GM23338 (cell line): ENCODE measurements around the gene ZNF317. TPM values are rescaled to one million over a fixed set of nuclear protein-coding genes. Genes with fewer than 3 reads are reported as not detected.
A peak's percentile ranks its signal among the peaks of the same experiment; 100 is the strongest.

Source experiments
- ATAC-seq: fragments of 200-7000 bp; cut with Tn5 transposase; 3 replicates; pipeline ENCODE4 v1.9.1; 2020
- DNase-seq: peaks from one replicate; pipeline ENCODE4 v3.0.0-alpha.2; 2015; ENCODE audit warnings: low spot score
- H2AFZ ChIP-seq: fragments of 200-600 bp; sonication (generic); 2 replicates; pipeline ENCODE4 v1.8.0; 2016; ENCODE audit warnings: antibody characterized with exemption, mild to moderate bottlenecking, moderate library complexity
- H3F3A ChIP-seq: fragments of 200-600 bp; sonication (generic); replicated peaks from 2 replicates; pipeline ENCODE4 v1.8.0; 2017; ENCODE audit warnings: antibody characterized with exemption, mixed run types, low read depth
- H3K27ac ChIP-seq: fragments of 200-600 bp; sonication (generic); 2 replicates; pipeline ENCODE4 v1.6.1; 2016; ENCODE audit warnings: low read depth
- H3K27me3 ChIP-seq: fragments of 200-600 bp; sonication (generic); 2 replicates; pipeline ENCODE4 v1.8.0; 2016; ENCODE audit warnings: mild to moderate bottlenecking, mixed run types, moderate library complexity; ENCODE audit not compliant: insufficient read depth
- H3K36me3 ChIP-seq: fragments of 200-600 bp; sonication (generic); 2 replicates; pipeline ENCODE4 v1.8.0; 2016; ENCODE audit warnings: mild to moderate bottlenecking; ENCODE audit not compliant: insufficient read depth
- H3K4me1 ChIP-seq: fragments of 200-600 bp; sonication (generic); 2 replicates; pipeline ENCODE4 v1.8.0; 2016; ENCODE audit warnings: mild to moderate bottlenecking, moderate library complexity; ENCODE audit not compliant: insufficient read depth
- H3K4me2 ChIP-seq: fragments of 200-600 bp; sonication (generic); 2 replicates; pipeline ENCODE4 v1.7.1; 2017; ENCODE audit warnings: mixed run types
- H3K4me3 ChIP-seq: fragments of 200-600 bp; sonication (generic); 2 replicates; pipeline ENCODE4 v1.6.1; 2016; ENCODE audit warnings: mixed run types
- H3K79me2 ChIP-seq: fragments of 200-600 bp; sonication (generic); replicated peaks from 2 replicates; pipeline ENCODE4 v1.8.0; 2017; ENCODE audit warnings: mild to moderate bottlenecking; ENCODE audit not compliant: insufficient read depth
- H3K9me2 ChIP-seq: fragments of 200-600 bp; sonication (generic); 2 replicates; pipeline ENCODE4 v1.8.0; 2017; ENCODE audit not compliant: insufficient read depth
- H4K20me1 ChIP-seq: fragments of 200-600 bp; sonication (generic); replicated peaks from 2 replicates; pipeline ENCODE4 v1.8.0; 2017; ENCODE audit warnings: mild to moderate bottlenecking; ENCODE audit not compliant: insufficient read depth
- H3K27ac Mint-ChIP-seq: 2 replicates; pipeline ENCODE4 v1.8.0; 2020; ENCODE audit warnings: inconsistent platforms, mild to moderate bottlenecking, moderate library complexity, mixed read lengths
- H3K27me3 Mint-ChIP-seq: 3 replicates; pipeline ENCODE4 v1.8.0; 2022; ENCODE audit warnings: low read depth, mild to moderate bottlenecking, moderate library complexity, mixed read lengths, inconsistent platforms; ENCODE audit not compliant: insufficient read depth, poor library complexity
- H3K36me3 Mint-ChIP-seq: 3 replicates; pipeline ENCODE4 v1.8.0; 2021; ENCODE audit warnings: low read depth, mild to moderate bottlenecking, inconsistent platforms, moderate library complexity, mixed read lengths
- H3K4me1 Mint-ChIP-seq: 3 replicates; pipeline ENCODE4 v1.8.0; 2020; ENCODE audit warnings: mild to moderate bottlenecking, inconsistent platforms, mixed read lengths
- H3K4me3 Mint-ChIP-seq: 3 replicates; pipeline ENCODE4 v1.8.0; 2021; ENCODE audit warnings: moderate library complexity, mild to moderate bottlenecking, inconsistent platforms, mixed read lengths
- H3K9me3 Mint-ChIP-seq: 3 replicates; pipeline ENCODE4 v1.8.0; 2020; ENCODE audit warnings: moderate library complexity, mild to moderate bottlenecking, inconsistent platforms, mixed read lengths
- CREB1 ChIP-seq: fragments of 250-450 bp; sonication (Bioruptor Pico); IDR thresholded peaks from 2 replicates; pipeline ENCODE4 v1.5.0; 2020; ENCODE audit warnings: low read depth, mild to moderate bottlenecking, moderate library complexity
- ETS1 ChIP-seq: IDR thresholded peaks from 2 replicates; pipeline ENCODE4 v1.6.1; 2016; ENCODE audit warnings: antibody characterized with exemption
- REST ChIP-seq: IDR thresholded peaks from one replicate; pipeline ENCODE4 v1.6.1; 2018; ENCODE audit warnings: antibody characterized with exemption; ENCODE audit not compliant: unreplicated experiment
- STAT1 ChIP-seq: IDR thresholded peaks from one replicate; pipeline ENCODE4 v1.6.1; 2016; ENCODE audit warnings: antibody characterized with exemption; ENCODE audit not compliant: unreplicated experiment
- ZNF114 ChIP-seq: fragments of 250-450 bp; sonication (Bioruptor Pico); IDR thresholded peaks from 2 replicates; pipeline ENCODE4 v1.5.0; 2020; ENCODE audit warnings: mild to moderate bottlenecking, moderate library complexity
- polyA plus RNA-seq: library from polyadenylated mRNA; unstranded; fragments of >200 nt; fragmentation: Nextera tagmentation; extraction: Ambion mirVana; gene quantifications from 2 replicates; pipeline ENCODE4 v1.2.1, GENCODE V29; 2016
- total RNA-seq: library from RNA; depleted of rRNA; stranded (reverse); fragments of >200 nt; shearing (Covaris generic); gene quantifications from 2 replicates; pipeline ENCODE4 v1.2.3, GENCODE V29; 2014

The ZNF317 gene
- total and polyA plus RNA-seq, 2 experiments from 2014 or later: 25.2 to 32.4 TPM

GRCh38 chr19:9132422-9132821 is 7.8 kb upstream of the ZNF317 start:
- H3K9me2 ChIP-seq: no peaks in the 10 kb centered on the region
- no peak overlapping the region for H3K4me2 ChIP-seq
- no peaks in the 10 kb centered on the region for H3K27me3 ChIP-seq
- H2AFZ ChIP-seq: no peak overlapping the region
- peaks cover 77% of the 10 kb centered on the region for H3K9me3 Mint-ChIP-seq
- H3F3A ChIP-seq: no peaks in the 10 kb centered on the region
- H3K36me3 ChIP-seq: no peaks in the 10 kb centered on the region
- H3K4me1 Mint-ChIP-seq: no peaks in the 10 kb centered on the region
- H3K79me2 ChIP-seq: no peaks in the 10 kb centered on the region
- no peak overlapping the region for H3K27ac ChIP-seq
- no peaks in the 10 kb centered on the region for H3K4me1 ChIP-seq
- H4K20me1 ChIP-seq: no peaks in the 10 kb centered on the region
- H3K27me3 Mint-ChIP-seq: peaks cover 2% of the 10 kb centered on the region
- no peak overlapping the region for H3K4me3 Mint-ChIP-seq
- no peak overlapping the region for H3K27ac Mint-ChIP-seq
- TF ChIP-seq STAT1 (no peak), CREB1 (CRISPR knock-in tag) (no peak), REST (no peak)
- ATAC-seq (no peak), DNase-seq (no peak)
- peaks cover 23% of the 10 kb centered on the region for H3K36me3 Mint-ChIP-seq
- H3K4me3 ChIP-seq: no peak overlapping the region

GRCh38 chr19:9139609-9140158 is 513 bp upstream of the ZNF317 start:
- Histone ChIP-seq H3F3A (no peaks in the 10 kb centered on the region), H3K27ac (no peak overlapping the region)
- ATAC-seq: no peak

More at GRCh38 chr19:9139609-9140158, 513 bp upstream of the ZNF317 start:
- Mint-ChIP-seq H3K27ac (peak overlapping the region; percentile 99; the same call in 1 of the 2 replicates), H3K4me3 (peak overlapping the region; percentile 99), H3K27me3 (peaks cover 5% of the 10 kb centered on the region), H3K36me3 (peaks cover 37% of the 10 kb centered on the region), H3K4me1 (peaks cover 6% of the 10 kb centered on the region; the same call in 1 of the 3 replicates), H3K9me3 (peaks cover 27% of the 10 kb centered on the region)
- Histone ChIP-seq H2AFZ (peak overlapping the region; percentile 100), H3K27me3 (no peaks in the 10 kb centered on the region), H3K9me2 (no peaks in the 10 kb centered on the region), H3K79me2 (peaks cover 45% of the 10 kb centered on the region), H3K36me3 (no peaks in the 10 kb centered on the region), H4K20me1 (peaks cover 23% of the 10 kb centered on the region), H3K4me1 (peaks cover 21% of the 10 kb centered on the region), H3K4me3 (peak overlapping the region; percentile 91), H3K4me2 (peak overlapping the region; percentile 81)
- no peak for TF ChIP-seq CREB1 (CRISPR knock-in tag)
- no peak for TF ChIP-seq ETS1
- no peak for TF ChIP-seq ZNF114 (CRISPR knock-in tag)
- DNase-seq: no peak
